Fibroblast of the conjunctiva (primary cell): ENCODE measurements around the gene FAM111B.
A peak's percentile ranks its signal among the peaks of the same experiment; 100 is the strongest.
"Not testable (repeated sequence)": the region's sequence is repeated elsewhere in the genome, so short reads cannot be mapped to it uniquely, and the experiment has no call there.

Source experiments
- DNase-seq: peaks from one replicate; pipeline ENCODE4 v3.0.0-alpha.2; 2010; ENCODE audit warnings: low read depth

Gene FAM111B, protein sequence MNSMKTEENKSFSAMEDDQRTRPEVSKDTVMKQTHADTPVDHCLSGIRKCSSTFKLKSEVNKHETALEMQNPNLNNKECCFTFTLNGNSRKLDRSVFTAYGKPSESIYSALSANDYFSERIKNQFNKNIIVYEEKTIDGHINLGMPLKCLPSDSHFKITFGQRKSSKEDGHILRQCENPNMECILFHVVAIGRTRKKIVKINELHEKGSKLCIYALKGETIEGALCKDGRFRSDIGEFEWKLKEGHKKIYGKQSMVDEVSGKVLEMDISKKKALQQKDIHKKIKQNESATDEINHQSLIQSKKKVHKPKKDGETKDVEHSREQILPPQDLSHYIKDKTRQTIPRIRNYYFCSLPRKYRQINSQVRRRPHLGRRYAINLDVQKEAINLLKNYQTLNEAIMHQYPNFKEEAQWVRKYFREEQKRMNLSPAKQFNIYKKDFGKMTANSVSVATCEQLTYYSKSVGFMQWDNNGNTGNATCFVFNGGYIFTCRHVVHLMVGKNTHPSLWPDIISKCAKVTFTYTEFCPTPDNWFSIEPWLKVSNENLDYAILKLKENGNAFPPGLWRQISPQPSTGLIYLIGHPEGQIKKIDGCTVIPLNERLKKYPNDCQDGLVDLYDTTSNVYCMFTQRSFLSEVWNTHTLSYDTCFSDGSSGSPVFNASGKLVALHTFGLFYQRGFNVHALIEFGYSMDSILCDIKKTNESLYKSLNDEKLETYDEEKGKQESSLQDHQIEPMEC

DNA sequence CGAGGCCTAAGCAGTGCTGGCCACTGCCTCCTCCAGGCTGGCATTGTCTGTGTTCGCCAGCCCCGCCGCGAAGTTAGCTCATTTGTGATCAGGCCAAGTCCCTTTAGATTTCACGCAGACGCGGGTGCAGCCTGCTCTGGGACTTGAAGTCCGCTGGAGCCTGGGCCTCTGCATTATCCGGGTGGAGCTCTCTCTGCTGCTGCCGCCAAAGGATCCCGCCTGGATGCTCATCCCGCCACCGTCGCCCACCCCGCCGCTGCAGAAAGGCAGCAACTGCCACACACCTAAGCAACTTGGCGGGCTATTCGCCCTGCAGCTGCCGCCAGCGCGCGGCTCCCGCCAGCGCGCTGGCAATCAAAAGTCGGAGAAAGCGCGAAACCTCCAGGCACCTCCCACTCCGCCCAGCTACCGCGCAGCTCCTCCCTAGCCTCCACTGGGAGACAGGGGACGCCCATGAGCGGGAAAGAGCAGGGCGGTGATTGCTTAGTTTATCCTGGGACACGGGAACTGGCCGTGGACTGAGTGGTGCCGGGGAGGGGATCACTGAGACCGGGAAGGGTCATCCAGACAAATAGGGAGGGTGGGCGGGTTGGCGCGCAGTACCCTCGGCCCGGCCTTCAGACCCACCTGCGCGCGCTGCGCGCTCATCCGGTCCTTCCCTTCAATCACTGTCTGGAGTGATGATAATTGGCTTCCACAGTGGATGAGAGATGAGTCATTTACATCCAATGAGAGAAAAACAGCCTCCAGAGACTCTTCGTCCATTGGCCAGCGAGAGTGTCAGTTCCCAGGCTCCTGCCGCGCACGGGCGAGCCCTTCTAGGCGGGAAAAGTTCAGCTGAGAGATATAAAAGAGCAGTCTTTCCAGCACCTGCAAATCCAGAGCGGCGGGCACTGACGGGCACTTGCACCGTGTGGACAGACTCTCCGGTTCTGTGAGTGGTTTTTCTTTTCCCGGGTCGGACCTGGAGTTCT is at the start of gene FAM111B:
FAM111B (plus strand) TSS at position 875 of the 974 bp plus-strand sequence. CDS start 2,389 bp downstream, outside the sequence.
- DNase-seq: peak; percentile 75

DNA sequence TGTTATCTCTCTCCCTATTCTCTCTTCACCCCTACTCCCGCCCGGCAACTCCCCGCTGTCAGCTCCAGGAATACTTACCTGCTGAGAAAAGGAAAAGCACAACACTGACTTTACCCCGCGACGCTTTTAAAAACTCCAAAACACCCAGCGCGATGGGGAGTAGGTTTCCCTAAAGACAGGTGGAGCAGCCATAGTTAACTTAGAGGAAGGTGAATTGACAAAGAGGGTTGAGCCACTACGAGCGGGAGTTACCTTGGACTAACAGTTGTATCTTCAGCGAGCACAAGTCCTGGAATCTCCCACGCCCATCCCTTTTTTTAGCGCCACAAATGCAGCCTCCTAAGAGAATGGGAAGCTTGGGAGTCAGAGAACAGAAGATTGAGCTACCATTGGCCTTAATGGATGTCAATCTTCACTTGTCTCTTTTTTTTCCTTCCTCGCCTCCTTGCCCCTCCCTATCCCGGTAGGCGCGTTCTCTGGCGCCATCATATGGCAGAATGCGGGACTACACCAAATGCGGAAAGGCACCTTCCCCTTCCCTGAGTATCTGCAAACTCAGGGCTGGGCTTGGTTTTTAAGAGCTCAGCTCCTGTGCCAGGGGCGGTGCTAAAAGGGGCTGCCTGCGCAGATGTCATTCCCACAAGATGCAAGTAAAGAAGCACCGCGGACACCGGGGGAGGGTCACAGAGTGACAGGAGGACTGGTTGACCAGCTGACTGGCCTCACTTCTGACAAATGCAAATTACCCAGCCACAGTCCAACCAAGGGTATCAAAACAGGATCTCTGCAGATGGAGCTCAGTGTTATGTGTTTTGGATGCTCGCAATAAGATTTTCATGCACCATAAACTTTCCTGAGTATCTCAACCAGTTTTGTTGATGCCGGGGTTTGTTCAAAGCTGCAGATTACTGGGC is 48.7 kb upstream of the FAM111B start:
- DNase-seq: peak; percentile 80

DNA sequence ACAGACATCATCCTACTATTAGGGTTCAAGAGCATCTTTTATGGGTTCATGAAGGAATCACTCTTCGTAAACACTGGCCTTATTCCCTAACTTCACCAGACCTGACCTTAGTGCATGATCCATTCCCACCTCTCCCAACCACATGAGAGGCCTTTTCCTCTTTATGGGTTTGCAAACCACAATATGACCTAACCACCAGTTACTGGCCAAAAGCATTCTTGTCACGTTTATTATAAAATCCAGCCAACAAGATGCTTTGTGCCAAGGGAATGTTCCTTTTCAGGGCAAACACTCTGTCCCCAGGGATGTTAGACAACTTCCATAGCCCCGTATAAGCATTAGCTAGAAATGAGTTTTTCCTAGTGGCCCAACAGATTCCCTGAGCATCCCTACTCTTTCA is 46.9 kb upstream of the FAM111B start:
- not testable (repeated sequence) for DNase-seq

DNA sequence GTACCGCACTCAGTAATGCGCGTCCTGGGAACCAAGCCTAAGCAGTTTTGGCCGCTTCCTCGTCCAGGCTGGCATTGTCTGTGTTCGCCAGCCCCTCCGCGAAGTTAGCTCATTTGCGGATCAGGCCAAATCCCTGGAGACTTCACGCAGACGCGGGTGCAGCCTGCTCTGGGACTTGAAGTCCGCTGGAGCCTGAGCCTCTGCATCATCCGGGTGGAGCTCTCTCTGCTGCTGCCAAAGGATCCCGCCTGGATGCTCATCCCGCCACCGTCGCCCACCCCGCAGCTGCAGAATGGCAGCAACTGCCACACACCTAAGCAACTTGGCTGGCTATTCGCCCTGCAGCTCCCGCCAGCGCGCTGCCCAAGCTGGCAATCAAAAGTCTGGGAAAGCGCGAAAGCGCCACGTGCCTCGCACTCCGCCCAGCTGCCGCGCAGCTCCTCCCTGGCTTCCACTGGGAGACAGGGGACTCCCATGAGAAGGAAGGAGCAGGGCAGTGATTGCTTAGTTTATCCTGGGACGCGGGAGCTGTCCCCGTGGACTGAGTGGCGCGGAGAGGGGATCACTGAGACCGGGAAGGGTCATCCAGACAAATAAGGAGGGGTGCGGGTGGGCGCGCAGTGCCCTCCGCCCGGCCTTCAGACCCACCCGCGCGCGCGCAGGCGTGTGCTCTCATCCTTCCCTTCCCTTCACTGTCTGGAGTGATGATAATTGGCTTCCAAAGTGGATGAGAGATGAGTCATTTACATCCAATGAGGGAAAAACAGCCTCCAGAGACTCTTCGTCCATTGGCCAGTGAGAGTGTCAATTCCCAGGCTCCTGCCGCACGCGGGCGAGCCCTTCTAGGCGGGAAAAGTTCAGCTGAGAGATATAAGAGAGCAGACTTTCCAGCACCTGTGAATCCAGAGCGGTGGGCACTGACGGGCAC is 44.2 kb upstream of the FAM111B start:
- DNase-seq: no peak

DNA sequence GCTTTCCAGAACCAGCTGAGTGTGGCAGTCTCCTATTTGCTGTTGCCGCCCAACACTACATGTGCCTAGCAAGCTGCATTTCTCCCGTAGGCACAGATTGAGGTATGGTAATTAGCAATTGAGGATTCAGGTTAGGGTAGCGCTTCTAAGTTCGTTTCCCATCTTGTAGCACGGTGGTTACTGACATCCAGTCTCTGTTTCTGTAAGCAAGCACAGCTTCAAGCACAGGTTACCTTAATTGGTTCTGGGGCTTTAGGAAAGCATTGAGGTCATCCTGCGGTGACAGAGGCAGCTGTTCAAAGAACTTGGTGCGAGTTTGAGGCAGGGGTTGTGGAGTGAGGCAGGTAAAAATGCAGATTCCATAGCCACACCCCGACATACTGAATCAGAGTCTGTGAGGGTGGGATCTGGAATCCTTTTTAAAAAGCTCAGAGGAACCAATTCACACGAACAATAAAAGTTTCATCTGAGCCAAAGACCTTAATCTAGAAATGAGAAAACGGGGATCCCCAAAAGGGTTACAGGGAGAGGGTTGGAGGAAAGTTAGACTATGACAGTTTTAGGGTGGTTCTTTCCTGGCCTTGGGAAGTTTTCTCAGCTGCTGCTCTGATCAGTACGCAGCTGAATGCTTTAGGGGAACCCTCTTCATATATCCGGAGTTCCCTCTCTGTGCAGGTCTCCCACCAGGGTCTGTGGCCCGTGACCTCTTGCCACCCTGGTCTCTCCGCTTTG is 42.9 kb upstream of the FAM111B start:
- DNase-seq: not testable (repeated sequence)

GRCh38 chr11:59069087-59069486 is 38.0 kb upstream of the FAM111B start:
- no peak for DNase-seq

DNA sequence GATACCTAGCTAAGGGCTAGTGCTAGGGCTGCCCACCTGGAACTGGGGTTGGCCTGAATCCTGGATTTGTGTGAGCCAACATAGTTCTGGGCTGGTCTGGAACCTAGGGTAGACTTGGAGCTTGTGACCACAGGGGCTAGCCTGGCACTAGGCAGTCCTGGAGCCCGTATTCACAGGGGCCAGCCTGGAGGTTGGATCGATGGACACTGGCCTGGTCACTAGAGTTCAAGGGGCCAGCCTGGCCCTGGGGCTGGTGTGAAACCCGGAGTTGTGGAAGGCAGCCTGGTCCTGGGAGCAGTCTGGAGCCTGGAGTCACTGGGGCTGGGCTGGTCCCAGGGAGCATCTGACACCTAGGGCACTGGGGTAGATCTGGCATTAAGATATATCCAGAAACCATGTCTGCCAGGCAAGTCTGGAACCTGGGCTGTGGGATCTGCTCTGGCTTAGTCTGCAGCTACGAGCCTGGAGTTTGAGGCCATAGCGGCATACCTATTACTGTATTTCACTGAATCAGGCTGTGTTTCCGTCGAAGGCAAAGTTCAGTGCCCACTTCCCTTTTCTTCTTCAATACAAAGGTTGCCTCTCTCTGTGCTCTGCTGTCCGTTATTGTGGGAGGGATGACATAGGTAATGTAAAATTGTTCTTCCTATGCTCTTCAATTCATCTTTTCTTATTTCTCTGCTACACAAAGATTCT is 30.0 kb upstream of the FAM111B start:
- DNase-seq: no peak

DNA sequence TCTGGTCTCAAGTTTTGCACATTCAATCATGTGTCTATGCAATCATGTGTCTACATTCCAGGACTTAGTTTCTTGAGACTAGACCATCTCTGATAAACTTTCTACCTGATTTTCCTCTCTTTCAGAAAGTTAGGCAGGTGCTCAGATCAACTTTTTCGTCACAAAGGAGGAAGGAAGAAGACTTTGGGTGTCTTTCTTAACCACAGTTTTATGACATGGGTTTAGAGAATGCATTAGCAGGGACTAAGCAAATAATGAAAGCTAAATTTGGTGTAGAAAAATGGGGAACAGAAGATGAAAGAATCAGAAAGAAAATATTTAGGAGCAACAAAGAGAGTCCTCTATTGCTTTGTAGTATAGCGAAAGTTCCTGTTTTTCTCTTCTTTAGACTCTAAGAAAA is 28.6 kb upstream of the FAM111B start:
- DNase-seq: no peak

- no peak for DNase-seq
Measured at GRCh38 chr11:59079086-59079485, 28.0 kb upstream of the FAM111B start.

DNA sequence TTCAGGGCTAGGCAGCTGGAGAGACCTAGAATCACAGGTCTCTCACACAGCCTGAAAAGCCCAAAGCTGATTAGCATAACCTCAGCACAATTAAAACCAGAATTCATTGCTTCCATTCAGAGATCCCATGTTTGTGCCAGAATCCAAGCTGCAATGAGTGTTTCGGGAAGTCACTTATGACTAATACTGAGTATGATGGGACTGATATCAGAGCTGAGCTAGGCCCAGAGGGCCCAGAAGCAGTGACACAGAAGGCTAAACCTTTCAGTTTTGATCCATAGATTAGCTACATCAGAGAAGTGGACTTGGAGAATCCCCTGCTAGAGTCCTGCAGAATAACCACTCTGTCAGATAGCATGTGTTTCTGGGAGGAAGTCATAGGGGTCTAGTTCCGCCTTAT is 26.6 kb upstream of the FAM111B start:
- DNase-seq: not testable (repeated sequence)

GRCh38 chr11:59081430-59082020 is 25.5 kb upstream of the FAM111B start:
- not testable (repeated sequence) for DNase-seq

DNA sequence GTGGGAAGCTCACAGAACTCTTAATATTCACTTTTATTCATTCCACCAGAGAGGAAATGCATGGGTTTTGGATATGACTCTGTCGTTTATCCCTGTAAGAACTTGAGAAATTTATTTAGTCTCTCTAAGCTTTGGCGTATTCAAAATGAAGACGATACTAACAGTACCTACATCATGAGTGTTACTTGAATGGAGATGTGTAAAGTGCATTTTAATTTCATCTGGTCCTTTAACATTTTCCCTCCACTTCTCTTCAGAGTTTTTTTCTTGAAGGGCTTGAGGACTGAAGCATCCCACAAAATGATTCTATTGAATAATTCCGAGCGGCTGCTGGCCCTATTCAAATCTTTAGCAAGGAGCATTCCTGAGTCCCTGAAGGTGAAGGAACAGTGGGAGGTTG is 21.0 kb upstream of the FAM111B start, which contains the start of gene GLYATL1B:
GLYATL1B (plus strand) TSS at position 301 of the 400 bp plus-strand sequence; CDS start at position 301, 0 bp downstream.
- DNase-seq: not testable (repeated sequence)

GRCh38 chr11:59088162-59088561 is 18.9 kb upstream of the FAM111B start:
- DNase-seq: no peak

GRCh38 chr11:59093576-59093975 is 13.5 kb upstream of the FAM111B start:
- not testable (repeated sequence) for DNase-seq

GRCh38 chr11:59095225-59095624 is 11.8 kb upstream of the FAM111B start:
- not testable (repeated sequence) for DNase-seq

DNA sequence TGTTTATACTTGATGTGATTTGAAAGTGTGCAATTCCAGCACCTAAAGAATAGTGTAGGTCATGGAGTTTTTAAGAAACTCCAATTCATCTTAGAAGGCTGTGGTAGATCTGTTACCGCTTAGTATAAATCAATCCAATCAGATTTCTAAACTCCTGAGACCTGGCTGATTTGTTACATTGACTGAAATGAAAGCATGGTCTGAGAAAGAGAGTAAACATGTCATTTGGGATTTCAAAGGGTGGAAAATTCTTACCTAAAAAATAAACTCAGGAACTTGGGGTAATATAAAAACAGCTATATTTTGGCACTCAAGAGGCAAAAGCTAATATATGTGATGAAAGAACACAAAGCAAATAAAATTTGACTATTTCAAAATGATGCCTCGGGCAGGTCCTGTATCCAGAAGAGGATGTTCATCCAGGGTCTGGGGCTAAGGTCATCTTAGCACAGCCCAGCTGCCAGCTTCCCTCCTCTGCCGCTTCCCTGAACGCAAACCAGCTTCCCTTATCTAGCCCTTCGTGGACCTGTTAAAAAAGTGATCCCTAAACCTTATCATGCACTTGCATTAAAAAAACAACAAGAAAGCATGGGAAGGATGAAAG is 11.0 kb upstream of the FAM111B start:
- not testable (repeated sequence) for DNase-seq

DNA sequence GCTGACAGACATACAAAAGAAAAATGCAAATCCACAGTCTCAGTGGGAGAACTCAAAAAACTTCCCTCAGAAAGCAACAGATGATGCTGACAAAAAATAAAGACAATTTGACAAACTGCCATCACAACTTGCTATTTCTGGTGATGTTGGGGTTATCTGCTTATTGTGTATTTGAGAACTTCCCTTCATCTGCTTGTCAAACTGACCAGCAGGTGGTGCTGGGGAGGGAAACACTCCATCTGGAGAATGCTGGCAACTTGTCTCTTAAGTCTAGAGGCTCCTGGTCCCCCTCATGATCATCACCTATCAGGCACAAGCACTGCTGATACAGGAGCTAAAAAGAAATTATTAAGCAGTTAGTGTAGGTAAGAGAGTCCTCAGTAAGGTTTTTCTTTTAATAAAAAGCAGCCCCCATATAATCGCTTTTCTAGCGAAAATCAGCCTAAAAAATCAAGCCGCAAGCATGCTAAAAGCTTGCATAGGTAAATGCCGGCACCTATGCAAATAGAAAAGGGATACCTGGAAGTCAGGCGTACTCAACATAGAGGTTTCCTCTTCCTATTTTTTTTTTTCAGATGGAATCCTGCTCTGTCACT is 9.8 kb upstream of the FAM111B start:
- peak; percentile 41 for DNase-seq
